H9 (cell line): ENCODE results near the gene SLC19A1. TPM values are rescaled to one million over a fixed set of nuclear protein-coding genes. Genes with fewer than 3 reads are reported as not detected.

Source experiments
- DNase-seq: peaks from one replicate; pipeline ENCODE4 v3.0.0-alpha.2; 2017
- H2AFZ ChIP-seq: one replicate; pipeline ENCODE4 v1.6.1; 2013; ENCODE audit warnings: mild to moderate bottlenecking, low read length, control low read depth, moderate library complexity
- H2AK5ac ChIP-seq: 2 replicates; pipeline ENCODE4 v1.6.1; 2013; ENCODE audit warnings: low read length, control low read depth, mixed read lengths; ENCODE audit not compliant: insufficient read length
- H2BK120ac ChIP-seq: one replicate; pipeline ENCODE4 v1.6.1; 2013; ENCODE audit warnings: low read depth, mild to moderate bottlenecking, low read length, control low read depth, inconsistent platforms; ENCODE audit not compliant: poor library complexity, severe bottlenecking
- H2BK12ac ChIP-seq: 2 replicates; pipeline ENCODE4 v1.6.1; 2013; ENCODE audit warnings: low read length, control low read depth, mixed read lengths, low read depth; ENCODE audit not compliant: insufficient read length
- H2BK15ac ChIP-seq: 2 replicates; pipeline ENCODE4 v1.6.1; 2013; ENCODE audit warnings: low read depth, low read length, control low read depth
- H2BK20ac ChIP-seq: one replicate; pipeline ENCODE4 v1.6.1; 2013; ENCODE audit warnings: low read depth, mild to moderate bottlenecking, low read length, control low read depth, inconsistent platforms; ENCODE audit not compliant: poor library complexity, severe bottlenecking
- H2BK5ac ChIP-seq: 2 replicates; pipeline ENCODE4 v1.6.1; 2013; ENCODE audit warnings: low read length, control low read depth, mixed read lengths; ENCODE audit not compliant: insufficient read length
- H3K14ac ChIP-seq: 2 replicates; pipeline ENCODE4 v1.6.1; 2013; ENCODE audit warnings: low read length, control low read depth; ENCODE audit not compliant: insufficient read depth
- H3K18ac ChIP-seq: 2 replicates; pipeline ENCODE4 v1.6.1; 2013; ENCODE audit warnings: low read depth, mild to moderate bottlenecking, mixed read lengths, low read length, control low read depth; ENCODE audit not compliant: insufficient read length
- H3K23ac ChIP-seq: 2 replicates; pipeline ENCODE4 v1.6.1; 2013; ENCODE audit warnings: low read length, control low read depth, mixed read lengths, low read depth; ENCODE audit not compliant: insufficient read length
- H3K23me2 ChIP-seq: 2 replicates; pipeline ENCODE4 v1.6.1; 2013; ENCODE audit warnings: low read depth, mild to moderate bottlenecking, mixed read lengths, low read length, control low read depth; ENCODE audit not compliant: insufficient read length, poor library complexity, severe bottlenecking
- H3K27ac ChIP-seq: 2 replicates; pipeline ENCODE4 v1.5.1; 2013; ENCODE audit warnings: low read length, control low read depth, mixed read lengths, low read depth; ENCODE audit not compliant: insufficient read length
- H3K27me3 ChIP-seq: 2 replicates; pipeline ENCODE4 v1.6.1; 2013; ENCODE audit warnings: low read length, control low read depth, inconsistent platforms; ENCODE audit not compliant: insufficient read depth
- H3K4ac ChIP-seq: 2 replicates; pipeline ENCODE4 v1.6.1; 2013; ENCODE audit warnings: low read depth, mild to moderate bottlenecking, control low read depth, inconsistent platforms, low read length, moderate library complexity
- H3K4me1 ChIP-seq: 2 replicates; pipeline ENCODE4 v1.6.1; 2013; ENCODE audit warnings: low read length, control low read depth, inconsistent platforms; ENCODE audit not compliant: insufficient read depth
- H3K4me2 ChIP-seq: 2 replicates; pipeline ENCODE4 v1.6.1; 2013; ENCODE audit warnings: low read length, control low read depth, mixed read lengths; ENCODE audit not compliant: insufficient read length, insufficient read depth
- H3K56ac ChIP-seq: 2 replicates; pipeline ENCODE4 v1.6.1; 2013; ENCODE audit warnings: low read depth, mild to moderate bottlenecking, mixed read lengths, low read length, control low read depth; ENCODE audit not compliant: insufficient read length
- H3K79me1 ChIP-seq: 2 replicates; pipeline ENCODE4 v1.6.1; 2013; ENCODE audit warnings: low read depth, mild to moderate bottlenecking, moderate library complexity, low read length, control low read depth, inconsistent platforms; ENCODE audit not compliant: insufficient read depth, poor library complexity, severe bottlenecking
- H3K79me2 ChIP-seq: 2 replicates; pipeline ENCODE4 v1.6.1; 2013; ENCODE audit warnings: low read length, control low read depth, inconsistent platforms; ENCODE audit not compliant: insufficient read depth
- H3K9ac ChIP-seq: 2 replicates; pipeline ENCODE4 v1.6.1; 2013; ENCODE audit warnings: low read length, control low read depth, mixed read lengths; ENCODE audit not compliant: insufficient read length; ENCODE audit errors: extremely low read depth
- H3K9me3 ChIP-seq: one replicate; pipeline ENCODE4 v1.6.1; 2013; ENCODE audit warnings: low read depth, low read length, inconsistent platforms; ENCODE audit not compliant: control insufficient read depth
- H3T11ph ChIP-seq: one replicate; pipeline ENCODE4 v1.6.1; 2013; ENCODE audit warnings: mild to moderate bottlenecking, low read length, control low read depth, inconsistent platforms
- H4K20me1 ChIP-seq: one replicate; pipeline ENCODE4 v1.6.1; 2013; ENCODE audit not compliant: control insufficient read depth, insufficient read length, insufficient read depth
- H4K5ac ChIP-seq: 2 replicates; pipeline ENCODE4 v1.6.1; 2013; ENCODE audit warnings: low read depth, mild to moderate bottlenecking, mixed read lengths, low read length, control low read depth; ENCODE audit not compliant: insufficient read length
- H4K8ac ChIP-seq: replicated peaks from 2 replicates; pipeline ENCODE4 v1.6.1; 2013; ENCODE audit warnings: low read length, control low read depth, mixed read lengths, low read depth; ENCODE audit not compliant: insufficient read length
- H4K91ac ChIP-seq: 2 replicates; pipeline ENCODE4 v1.6.1; 2013; ENCODE audit warnings: low read depth, mild to moderate bottlenecking, moderate library complexity, mixed read lengths, low read length, control low read depth; ENCODE audit not compliant: insufficient read length
- H3K27ac Mint-ChIP-seq, 3 experiments: 2 replicates in 2 of 3; 3 replicates in 1 of 3; pipeline ENCODE4 v1.8.0; 2020 to 2021; ENCODE audit warnings: mixed read lengths in 3 of 3, mild to moderate bottlenecking in 1 of 3, moderate library complexity in 1 of 3
- H3K27me3 Mint-ChIP-seq: 2 replicates; pipeline ENCODE4 v1.8.0; 2021; ENCODE audit warnings: low read depth, mild to moderate bottlenecking, moderate library complexity, mixed read lengths
- H3K36me3 Mint-ChIP-seq, 3 experiments: 2 replicates in 2 of 3; 3 replicates in 1 of 3; pipeline ENCODE4 v1.8.0; 2020 to 2021; ENCODE audit warnings: low read depth in 3 of 3, mixed read lengths in 3 of 3; ENCODE audit not compliant: insufficient read depth in 1 of 3
- H3K4me1 Mint-ChIP-seq, 2 experiments: 2 replicates each; pipeline ENCODE4 v1.8.0; 2020; ENCODE audit warnings: mixed read lengths in 2 of 2
- H3K4me3 Mint-ChIP-seq, 2 experiments: 2 replicates in 1 of 2; 3 replicates in 1 of 2; pipeline ENCODE4 v1.8.0; 2020 to 2021; ENCODE audit warnings: mild to moderate bottlenecking in 2 of 2, mixed read lengths in 2 of 2, moderate library complexity in 1 of 2
- H3K9me3 Mint-ChIP-seq, 2 experiments: 2 replicates in 1 of 2; 3 replicates in 1 of 2; pipeline ENCODE4 v1.8.0; 2020; ENCODE audit warnings: mild to moderate bottlenecking in 2 of 2, mixed read lengths in 2 of 2, moderate library complexity in 1 of 2
- WGBS: extraction: QIAGEN DNeasy Blood & Tissue Kit; methylation state at CpG from one replicate; pipeline ENCODE4 v1.1.7; 2013; ENCODE audit warnings: missing lambda C conversion rate, low lambda C conversion rate, mixed read lengths; ENCODE audit not compliant: insufficient read length; ENCODE audit errors: extremely low coverage; 5-methylcytosine and 5-hydroxymethylcytosine counted together
- total RNA-seq: library from RNA; stranded (reverse); gene quantifications from 2 replicates; pipeline ENCODE4 v1.2.1, GENCODE V29; 2021
- TF ChIP-seq, protein P1 (sequence below): fragments of 200-600 bp; sonication (generic); conservative IDR thresholded peaks from 3 replicates; pipeline ENCODE4 v1.8.0; 2021; ENCODE audit warnings: antibody characterized with exemption, mild to moderate bottlenecking

Gene SLC19A1
- total RNA-seq, 1 experiment from 2014 or later: 32.4 TPM

DNA sequence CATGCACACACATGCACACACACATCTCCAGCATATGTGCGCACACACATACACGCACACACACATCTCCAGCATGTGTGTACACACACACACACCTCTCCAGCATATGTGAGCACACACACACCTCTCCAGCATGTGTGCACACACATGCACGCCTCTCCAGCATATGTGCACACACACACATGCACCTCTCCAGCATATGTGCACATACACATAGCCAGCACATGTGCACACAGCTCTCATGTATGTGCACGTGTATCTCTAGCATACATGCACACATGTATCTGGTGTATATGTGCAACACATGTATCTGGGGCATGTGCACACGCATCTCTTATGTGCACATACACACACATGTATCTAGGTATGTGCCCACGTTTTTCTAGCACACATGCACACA is 57.9 kb downstream of the SLC19A1 start:
- H3K79me2 ChIP-seq: no peaks in the 10 kb centered on the region
- H3K79me1 ChIP-seq: no peaks in the 10 kb centered on the region
- no peak overlapping the region for H4K8ac ChIP-seq
- H3K9ac ChIP-seq: no peak overlapping the region
- no peak overlapping the region for H2BK120ac ChIP-seq
- H3K23me2 ChIP-seq: no peaks in the 10 kb centered on the region
- no CpG with 5 or more reads among the region's 6 CpGs for WGBS
- no peak for DNase-seq
- no peaks in the 10 kb centered on the region for H3K27me3 Mint-ChIP-seq
- H2AK5ac ChIP-seq: no peak overlapping the region
- peaks cover 14 to 18% of the 10 kb centered on the region in 2 experiments for H3K4me1 Mint-ChIP-seq
- no peak overlapping the region for H2AFZ ChIP-seq
- no peak overlapping the region for H3K4ac ChIP-seq
- H3K9me3 ChIP-seq: no peaks in the 10 kb centered on the region
- no peak overlapping the region for H2BK5ac ChIP-seq
- no peak overlapping the region for H3T11ph ChIP-seq
- no peaks in the 10 kb centered on the region for H3K27me3 ChIP-seq
- no peak overlapping the region for H2BK20ac ChIP-seq
- no peak overlapping the region for H3K18ac ChIP-seq
- H3K23ac ChIP-seq: no peak overlapping the region
- H4K20me1 ChIP-seq: no peaks in the 10 kb centered on the region
- H4K91ac ChIP-seq: no peak overlapping the region
- TF ChIP-seq, protein P1, sequence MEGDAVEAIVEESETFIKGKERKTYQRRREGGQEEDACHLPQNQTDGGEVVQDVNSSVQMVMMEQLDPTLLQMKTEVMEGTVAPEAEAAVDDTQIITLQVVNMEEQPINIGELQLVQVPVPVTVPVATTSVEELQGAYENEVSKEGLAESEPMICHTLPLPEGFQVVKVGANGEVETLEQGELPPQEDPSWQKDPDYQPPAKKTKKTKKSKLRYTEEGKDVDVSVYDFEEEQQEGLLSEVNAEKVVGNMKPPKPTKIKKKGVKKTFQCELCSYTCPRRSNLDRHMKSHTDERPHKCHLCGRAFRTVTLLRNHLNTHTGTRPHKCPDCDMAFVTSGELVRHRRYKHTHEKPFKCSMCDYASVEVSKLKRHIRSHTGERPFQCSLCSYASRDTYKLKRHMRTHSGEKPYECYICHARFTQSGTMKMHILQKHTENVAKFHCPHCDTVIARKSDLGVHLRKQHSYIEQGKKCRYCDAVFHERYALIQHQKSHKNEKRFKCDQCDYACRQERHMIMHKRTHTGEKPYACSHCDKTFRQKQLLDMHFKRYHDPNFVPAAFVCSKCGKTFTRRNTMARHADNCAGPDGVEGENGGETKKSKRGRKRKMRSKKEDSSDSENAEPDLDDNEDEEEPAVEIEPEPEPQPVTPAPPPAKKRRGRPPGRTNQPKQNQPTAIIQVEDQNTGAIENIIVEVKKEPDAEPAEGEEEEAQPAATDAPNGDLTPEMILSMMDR: no peak
- no peak overlapping the region; a peak in 1 of 5 replicates for H3K4me3 Mint-ChIP-seq
- H3K9me3 Mint-ChIP-seq: peaks cover 0 to 2% of the 10 kb centered on the region in 2 experiments; a peak in 1 of 5 replicates
- H2BK12ac ChIP-seq: no peak overlapping the region
- no peak overlapping the region for H3K14ac ChIP-seq
- H2BK15ac ChIP-seq: no peak overlapping the region
- no peak overlapping the region for H3K4me2 ChIP-seq
- H3K27ac ChIP-seq: no peak overlapping the region
- no peak overlapping the region for H3K56ac ChIP-seq
- peaks cover 21 to 63% (median 39%) of the 10 kb centered on the region in 3 experiments for H3K36me3 Mint-ChIP-seq
- H4K5ac ChIP-seq: no peak overlapping the region
- no peak overlapping the region for H3K27ac Mint-ChIP-seq
- H3K4me1 ChIP-seq: no peaks in the 10 kb centered on the region
